GM19099 (cell line): Measurements from ENCODE around the gene SLC35F2.

Experiments
- POLR2A ChIP-seq: IDR thresholded peaks from 3 replicates; pipeline ENCODE4 v1.6.1; 2011; ENCODE audit warnings: low read depth; ENCODE audit not compliant: insufficient read length; ENCODE audit errors: extremely low read depth

SLC35F2 gene

DNA sequence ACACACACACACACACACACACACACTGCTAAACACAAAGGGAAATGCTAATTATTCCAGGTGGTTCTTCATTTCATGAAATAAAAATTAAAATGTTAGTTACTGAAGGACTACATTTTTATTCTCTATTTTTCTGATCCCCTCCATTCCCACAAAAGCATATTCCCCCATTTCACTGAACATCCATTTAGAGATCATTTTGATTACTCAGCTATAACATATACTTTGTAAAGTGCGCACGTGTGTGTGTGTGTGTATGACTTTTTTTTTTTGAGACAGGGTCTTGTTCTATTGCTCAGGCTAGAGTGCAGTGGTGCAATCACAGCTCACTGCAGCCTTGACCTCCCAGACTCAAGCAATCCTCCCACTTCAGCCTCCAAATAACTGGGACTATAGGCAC lies 42.6 kb downstream of the SLC35F2 start:
- TF ChIP-seq POLR2A: no peak

DNA sequence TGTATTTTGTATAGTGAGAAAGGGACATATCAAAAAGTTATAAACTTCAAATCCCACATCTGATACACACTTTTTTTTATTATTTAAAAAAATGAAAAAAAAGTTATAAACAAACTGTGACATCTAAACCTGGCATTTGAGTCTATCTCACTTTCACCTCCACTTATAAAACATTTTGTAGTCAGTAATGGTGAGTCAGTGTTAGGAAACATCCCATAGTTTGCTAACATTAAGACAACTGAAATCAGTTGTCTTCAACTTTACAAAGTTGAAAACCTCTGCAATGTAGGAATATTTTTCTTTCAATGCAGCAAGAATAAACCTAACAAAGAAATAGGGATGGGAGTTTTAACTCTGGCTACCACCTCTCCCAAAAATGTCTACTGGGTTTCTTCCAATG lies 47.7 kb downstream of the SLC35F2 start:
- no peak for TF ChIP-seq POLR2A

DNA sequence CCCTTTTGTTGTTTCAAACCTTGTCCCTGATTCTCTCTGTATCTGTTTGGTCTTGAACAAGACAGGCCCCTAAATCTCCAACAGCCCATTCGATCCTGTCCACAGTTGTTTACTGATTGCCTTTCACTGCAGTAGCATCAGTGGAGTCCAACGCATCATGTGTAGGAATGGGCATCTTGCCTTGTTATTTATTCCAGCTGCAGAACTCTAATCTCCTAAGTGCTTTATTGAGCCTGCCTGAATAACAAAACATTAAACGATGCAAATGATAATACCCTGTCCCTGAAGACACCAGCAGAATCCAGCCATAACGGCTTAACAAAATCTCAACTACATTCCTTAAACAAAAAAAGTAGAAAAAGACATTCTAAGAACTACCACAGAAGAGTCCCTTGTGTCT lies 50.1 kb downstream of the SLC35F2 start:
- TF ChIP-seq POLR2A: no peak

DNA sequence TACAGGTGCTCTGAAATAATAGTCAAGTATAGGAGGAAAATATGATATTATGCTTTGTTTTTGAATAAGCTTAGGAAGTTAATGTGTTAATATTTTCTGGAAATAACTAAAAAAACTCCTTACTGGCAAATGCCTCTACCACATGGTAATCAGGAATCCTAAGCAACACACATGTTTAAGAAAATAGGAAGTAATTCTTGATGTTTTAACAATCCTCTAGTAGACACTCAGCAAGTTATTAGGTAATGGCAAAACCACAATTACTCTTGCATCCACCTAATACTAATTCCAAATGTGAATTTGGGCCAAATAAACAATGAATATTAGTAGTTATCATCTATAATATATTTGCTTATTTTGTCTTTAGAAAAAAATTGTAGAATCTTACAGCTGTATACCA lies 53.6 kb downstream of the SLC35F2 start:
- TF ChIP-seq POLR2A: no peak

DNA sequence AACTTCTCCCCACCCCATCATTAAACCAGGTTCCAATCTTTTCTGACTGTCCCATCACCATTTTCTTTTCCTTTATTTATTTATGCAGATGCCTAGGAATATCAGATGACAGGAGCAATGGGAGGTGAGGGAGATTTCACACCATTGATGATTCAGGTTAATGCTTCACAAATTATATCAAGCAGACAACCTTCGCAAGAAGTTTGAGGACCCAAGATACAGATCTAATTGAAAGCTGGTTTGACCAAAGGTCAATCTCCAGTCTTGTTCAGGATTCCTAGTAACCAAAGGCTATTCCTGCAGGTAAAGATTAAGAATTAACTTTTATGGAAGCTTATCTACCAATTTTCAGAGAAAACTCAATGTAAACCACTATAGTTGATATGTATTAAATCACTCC lies 54.4 kb downstream of the SLC35F2 start:
- TF ChIP-seq POLR2A: no peak

DNA sequence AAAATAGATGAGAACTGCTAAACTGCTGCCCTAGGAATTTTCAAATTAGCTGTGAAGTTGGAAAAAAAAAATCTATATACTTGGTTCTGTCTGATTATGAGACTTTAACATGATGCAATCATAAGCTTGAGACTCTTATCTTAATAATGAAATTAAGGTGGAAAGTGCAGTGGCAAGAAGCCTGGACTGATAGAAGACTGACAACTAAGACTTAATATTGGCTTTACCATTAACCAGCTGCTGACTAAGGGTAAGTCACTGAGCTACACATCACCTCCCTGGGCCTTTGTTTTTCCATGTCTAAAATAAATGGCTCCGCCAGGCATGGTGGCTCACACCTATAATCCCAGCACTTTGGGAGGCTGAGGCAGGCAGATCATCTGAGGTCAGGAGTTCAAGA lies 56.9 kb downstream of the SLC35F2 start:
- no peak for TF ChIP-seq POLR2A

DNA sequence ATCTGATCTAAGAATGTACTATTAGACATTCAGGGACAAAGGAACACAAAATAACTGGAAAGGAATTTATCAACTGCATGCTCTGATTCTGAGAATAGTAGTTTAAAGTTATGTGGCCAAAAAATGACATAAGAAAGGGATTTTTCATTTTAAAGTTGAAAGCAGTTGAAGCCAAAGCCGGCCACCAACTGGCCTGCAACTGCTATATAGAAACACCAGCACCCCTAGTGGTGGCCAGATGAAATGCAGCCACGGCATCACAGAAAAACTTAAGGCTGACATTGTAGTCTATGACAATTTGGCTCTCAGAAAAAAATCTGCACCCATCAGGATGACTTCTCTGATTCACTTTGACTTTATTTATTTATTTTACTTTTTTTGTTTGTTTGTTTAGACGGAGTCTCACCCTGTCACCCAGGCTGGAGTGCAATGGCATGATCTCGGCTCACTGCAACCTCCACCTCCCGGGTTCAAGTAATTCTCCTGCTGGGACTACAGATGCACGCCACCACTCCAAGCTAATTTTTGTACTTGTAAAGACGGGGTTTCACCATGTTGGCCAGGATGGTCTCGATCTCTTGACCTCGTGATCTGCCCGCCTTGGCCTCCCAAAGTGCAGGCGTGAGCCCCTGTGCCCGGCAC lies 59.2 kb downstream of the SLC35F2 start:
- TF ChIP-seq POLR2A: no peak

DNA sequence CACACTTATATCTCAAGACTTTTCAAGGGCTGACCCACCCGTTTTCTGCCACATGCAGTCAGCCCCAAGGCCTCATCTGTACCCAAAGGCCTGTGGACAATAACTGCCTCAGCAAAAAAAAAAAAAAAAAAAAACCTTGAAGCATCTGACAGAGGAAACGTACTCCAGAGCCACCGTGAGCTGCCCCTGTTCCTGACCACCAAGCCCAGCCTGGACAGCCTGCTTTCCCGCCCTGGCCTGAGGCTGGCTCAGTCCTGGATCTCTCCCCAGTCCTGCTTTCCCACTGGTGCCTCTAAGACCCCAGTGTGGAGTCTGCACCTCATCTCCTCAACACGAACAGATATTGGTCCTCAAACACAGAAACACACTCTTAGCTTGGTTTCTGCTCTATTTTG lies 66.5 kb downstream of the SLC35F2 start:
- no peak for TF ChIP-seq POLR2A

DNA sequence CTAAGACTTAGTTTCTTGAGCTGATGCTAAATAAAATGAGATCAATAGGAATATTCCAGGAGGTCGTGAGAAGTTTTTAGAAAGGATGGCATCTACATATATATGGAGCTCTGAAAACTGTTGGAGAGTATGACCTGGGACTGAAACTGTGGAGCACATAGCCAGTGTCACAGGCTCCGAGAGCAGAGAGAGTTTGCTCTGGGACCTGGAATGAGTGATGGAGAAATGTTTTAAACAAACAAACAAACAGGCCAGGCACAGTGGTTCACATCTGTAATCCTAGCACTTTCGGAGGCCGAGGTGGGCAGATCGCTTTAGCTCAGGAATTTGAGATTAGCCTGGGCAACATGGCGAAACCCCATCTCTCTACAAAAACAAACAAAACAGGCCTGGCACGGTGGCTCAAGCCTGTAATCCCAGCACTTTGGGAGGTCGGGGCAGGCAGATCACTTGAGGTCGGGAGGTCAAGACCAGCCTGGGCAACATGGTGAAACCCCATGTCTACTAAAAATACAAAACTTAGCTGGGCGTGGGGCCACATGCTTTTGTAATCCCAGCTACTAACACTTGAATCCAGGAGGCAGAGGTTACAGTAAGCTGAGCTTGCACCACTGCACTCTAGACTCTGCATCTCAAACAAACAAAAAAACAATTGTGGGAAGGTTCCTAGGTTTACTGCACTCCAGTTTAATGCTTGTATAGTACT lies 67.1 kb downstream of the SLC35F2 start:
- no peak for TF ChIP-seq POLR2A

DNA sequence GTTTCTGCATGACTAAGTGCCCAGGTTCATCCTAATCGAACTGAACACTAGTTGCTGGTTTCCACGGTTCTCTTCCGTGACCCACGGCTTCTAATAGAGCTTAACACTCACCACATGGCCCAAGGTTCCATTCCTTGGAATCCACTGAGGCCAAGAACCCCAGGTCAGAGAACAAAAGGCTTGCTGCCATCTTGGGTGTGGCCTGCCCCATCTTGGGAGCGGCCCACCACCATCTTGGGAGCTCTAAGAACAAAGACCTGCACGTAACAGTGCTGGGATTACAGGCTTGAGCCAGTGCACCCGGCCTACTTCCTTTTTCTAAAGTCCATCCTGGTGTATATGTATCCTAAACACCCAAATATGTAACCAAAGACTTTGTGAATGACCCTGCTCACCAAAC lies 68.8 kb downstream of the SLC35F2 start:
- no peak for TF ChIP-seq POLR2A

DNA sequence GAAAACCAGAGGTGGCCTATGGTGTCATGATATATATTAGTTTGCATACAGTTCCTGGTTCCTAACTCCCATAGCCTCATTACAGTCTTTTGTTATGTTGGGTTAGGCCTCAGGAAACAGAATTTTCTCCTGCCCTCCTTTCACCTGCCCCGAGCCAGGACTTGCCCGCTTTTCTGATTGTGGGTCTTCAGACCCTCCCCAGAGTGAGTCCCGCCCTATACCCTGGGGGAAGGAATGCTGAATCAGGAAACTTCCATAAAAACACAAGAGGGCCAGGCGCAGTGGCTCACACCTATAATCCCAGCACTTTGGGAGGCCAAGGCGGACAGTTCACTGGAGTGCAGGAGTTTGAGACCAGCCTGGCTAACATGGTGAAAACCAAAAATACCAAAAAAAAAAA lies 70.9 kb downstream of the SLC35F2 start:
- no peak for TF ChIP-seq POLR2A

DNA sequence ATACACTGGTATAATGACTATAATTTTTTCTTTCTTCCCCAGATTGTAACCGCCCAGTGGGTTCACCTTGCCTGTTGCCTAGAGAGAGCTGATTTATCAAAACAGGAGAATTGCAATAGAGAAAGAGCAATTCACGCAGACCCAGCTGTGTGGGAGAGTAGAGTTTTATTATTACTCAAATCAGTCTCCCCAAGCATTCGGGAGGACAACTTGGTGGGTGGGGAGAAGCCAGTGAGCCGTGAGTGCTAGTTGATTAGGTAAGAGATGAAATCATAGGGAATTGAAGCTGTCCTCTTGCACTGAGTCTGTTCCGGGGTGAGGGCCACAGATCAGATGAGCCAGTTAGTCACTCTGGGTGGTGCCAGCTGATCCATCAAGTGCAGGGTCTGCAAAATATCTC lies 73.2 kb downstream of the SLC35F2 start:
- TF ChIP-seq POLR2A: no peak

DNA sequence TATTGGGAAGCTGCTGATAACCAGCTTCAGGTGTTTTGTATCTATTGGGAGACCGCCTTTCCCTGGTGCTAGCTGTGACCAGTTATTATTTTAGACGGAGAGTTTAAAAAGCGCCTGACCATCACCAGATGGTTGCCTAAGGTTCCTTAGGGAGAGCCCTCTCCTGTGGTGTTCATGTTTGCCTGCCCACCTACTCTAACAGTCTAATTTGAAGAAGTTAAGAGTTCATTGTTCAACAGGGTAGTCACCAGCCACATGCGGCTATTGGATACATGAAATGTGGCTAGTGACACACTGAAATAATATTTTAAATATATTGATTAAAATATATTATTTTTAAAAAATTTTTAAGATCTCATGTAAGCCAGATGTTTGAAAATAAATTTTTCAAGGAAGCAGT lies 75.5 kb downstream of the SLC35F2 start:
- TF ChIP-seq POLR2A: no peak

DNA sequence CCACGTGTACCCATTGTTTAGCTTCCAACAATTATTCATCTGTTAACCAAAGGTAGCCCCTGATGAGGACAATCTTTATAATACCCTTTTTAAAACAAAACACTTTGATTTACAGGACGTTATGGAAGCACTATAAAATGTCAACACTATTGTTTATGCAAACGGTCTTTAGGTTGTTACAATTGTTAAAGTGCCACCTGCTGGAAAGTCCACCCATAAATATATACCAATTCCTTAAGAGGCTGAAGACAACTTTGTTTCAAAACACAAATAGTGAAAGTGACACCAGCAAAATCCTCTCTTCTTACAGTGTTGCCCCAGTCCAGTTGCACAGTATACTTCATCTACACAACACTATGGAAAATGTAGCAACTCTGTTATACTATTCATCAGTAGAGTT lies 77.8 kb downstream of the SLC35F2 start:
- TF ChIP-seq POLR2A: no peak

DNA sequence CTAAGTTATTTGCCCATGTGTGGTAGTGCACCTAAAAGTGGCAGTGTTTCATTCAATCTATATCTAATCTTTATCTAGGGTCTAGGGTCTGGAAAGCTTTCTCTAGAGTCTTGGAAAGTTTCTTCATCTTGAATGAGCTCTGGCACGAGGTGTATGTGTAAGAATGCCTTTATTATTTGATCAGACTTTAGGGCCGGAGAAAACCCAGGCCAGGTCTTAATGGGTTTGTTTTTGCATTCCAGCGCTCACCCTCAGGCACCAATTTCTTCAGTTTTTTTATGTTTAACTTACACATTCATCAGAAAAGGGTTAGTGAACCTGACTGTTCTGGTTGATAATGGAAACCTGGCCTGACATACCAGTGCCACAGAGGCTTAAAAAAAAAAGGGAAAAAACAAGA lies 78.5 kb downstream of the SLC35F2 start:
- TF ChIP-seq POLR2A: no peak

DNA sequence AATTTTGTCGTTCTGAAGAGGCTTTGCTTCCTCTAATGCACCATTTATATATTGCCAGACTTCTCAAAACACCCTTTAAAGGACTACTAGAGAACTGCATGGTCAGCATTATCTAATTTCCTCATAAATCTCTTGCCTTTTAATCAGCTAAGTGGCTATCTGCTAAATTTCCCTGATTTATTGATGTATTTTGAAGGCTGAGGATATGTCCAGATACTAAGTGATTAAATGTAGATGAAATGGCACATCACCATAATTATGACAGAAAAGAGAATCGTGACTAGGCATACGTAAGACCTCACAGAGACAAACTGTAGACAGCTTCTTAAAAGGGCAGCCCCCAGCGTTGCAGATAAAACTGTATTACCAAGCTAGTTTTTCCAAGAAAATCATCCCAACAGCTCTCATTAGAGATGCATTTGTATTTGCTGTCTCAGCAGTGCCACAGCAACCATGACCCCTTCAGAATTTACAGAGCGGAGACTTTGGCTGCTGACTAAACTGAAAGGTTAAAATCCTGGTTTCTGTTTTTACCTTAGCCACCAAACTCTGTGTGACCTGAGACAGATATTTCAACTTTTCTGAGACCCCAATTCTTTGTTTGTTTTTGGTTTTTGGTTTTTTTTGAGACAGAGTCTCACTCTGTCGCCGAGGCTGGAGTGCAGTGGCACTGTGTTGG lies 79.6 kb downstream of the SLC35F2 start:
- TF ChIP-seq POLR2A: no peak
